ENCODE data around the gene COL28A1. TPM values are rescaled to one million over a fixed set of nuclear protein-coding genes. Genes with fewer than 3 reads are reported as not detected.

COL28A1 gene
- total and polyA plus RNA-seq, 2 experiments from 2014 or later, result 0.31 to 0.70 TPM

DNA sequence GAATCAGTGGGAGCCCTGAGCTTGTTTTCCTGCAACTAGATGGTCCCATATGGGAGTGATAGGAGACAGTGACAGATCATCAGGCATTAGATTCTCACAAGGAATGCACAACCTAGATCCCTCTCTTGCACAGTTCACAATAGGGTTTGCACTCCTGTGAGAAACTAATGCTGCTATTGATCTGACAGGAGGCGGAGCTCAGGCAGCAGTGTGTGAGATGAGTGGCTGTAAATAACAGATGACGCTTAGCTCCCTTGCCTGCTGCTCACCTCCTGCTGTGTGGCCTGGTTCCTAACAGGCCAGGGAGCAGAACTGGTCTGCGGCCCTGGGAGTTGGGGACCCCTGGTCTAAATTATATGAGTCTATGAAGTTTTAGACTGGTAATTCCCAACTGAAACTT lies 34.9 kb upstream of the COL28A1 start:
- no peak overlapping the region for H3K4me2 ChIP-seq
- peaks cover 3% of the 10 kb centered on the region; the same call in 1 of the 2 replicates for H3K9me2 ChIP-seq (ENCODE audit: insufficient read depth)
- no peak for DNase-seq (ENCODE audit: low spot score)
- no peak for ATAC-seq
- H3K4me3 Mint-ChIP-seq, result no peak overlapping the region
- H3K36me3 ChIP-seq (ENCODE audit: insufficient read depth), result peaks cover 5% of the 10 kb centered on the region; the same call in 1 of the 2 replicates
- H3K4me1 ChIP-seq (ENCODE audit: insufficient read depth), result peaks cover 22% of the 10 kb centered on the region
- H4K20me1 ChIP-seq (replicated peaks; ENCODE audit: insufficient read depth), result peaks cover 17% of the 10 kb centered on the region
- H3K27ac Mint-ChIP-seq, result no peak overlapping the region
- H2AFZ ChIP-seq, result no peak overlapping the region
- no peak overlapping the region for H3K27ac ChIP-seq (ENCODE audit: low read depth)
- peaks cover 18% of the 10 kb centered on the region; the same call in 2 of the 3 replicates for H3K4me1 Mint-ChIP-seq
- no peaks in the 10 kb centered on the region for H3K27me3 ChIP-seq (ENCODE audit: insufficient read depth)
- peaks cover 4% of the 10 kb centered on the region; the same call in 1 of the 2 replicates for H3F3A ChIP-seq (replicated peaks; ENCODE audit: low read depth)
- H3K9me3 Mint-ChIP-seq, result peaks cover 15% of the 10 kb centered on the region
- peaks cover 63% of the 10 kb centered on the region for H3K79me2 ChIP-seq (replicated peaks; ENCODE audit: insufficient read depth)
- H3K4me3 ChIP-seq, result no peak overlapping the region
- H3K27me3 Mint-ChIP-seq (ENCODE audit: insufficient read depth, low read depth, poor library complexity), result no peaks in the 10 kb centered on the region
- peaks cover 31% of the 10 kb centered on the region for H3K36me3 Mint-ChIP-seq (ENCODE audit: low read depth)
- TF ChIP-seq EZH2phosphoT487 (IDR thresholded peaks at IDR 0.05; ENCODE audit: unreplicated experiment), result no peak
- TF ChIP-seq ZNF462 (CRISPR knock-in tag; IDR thresholded peaks at IDR 0.05), result no peak
- TF ChIP-seq CREB1 (CRISPR knock-in tag; IDR thresholded peaks at IDR 0.05; ENCODE audit: low read depth), result no peak
- TF ChIP-seq ZNF114 (CRISPR knock-in tag; IDR thresholded peaks at IDR 0.05), result no peak
- no peak for TF ChIP-seq NANOG (IDR thresholded peaks at IDR 0.05; ENCODE audit: borderline replicate concordance)
- TF ChIP-seq, protein P1, sequence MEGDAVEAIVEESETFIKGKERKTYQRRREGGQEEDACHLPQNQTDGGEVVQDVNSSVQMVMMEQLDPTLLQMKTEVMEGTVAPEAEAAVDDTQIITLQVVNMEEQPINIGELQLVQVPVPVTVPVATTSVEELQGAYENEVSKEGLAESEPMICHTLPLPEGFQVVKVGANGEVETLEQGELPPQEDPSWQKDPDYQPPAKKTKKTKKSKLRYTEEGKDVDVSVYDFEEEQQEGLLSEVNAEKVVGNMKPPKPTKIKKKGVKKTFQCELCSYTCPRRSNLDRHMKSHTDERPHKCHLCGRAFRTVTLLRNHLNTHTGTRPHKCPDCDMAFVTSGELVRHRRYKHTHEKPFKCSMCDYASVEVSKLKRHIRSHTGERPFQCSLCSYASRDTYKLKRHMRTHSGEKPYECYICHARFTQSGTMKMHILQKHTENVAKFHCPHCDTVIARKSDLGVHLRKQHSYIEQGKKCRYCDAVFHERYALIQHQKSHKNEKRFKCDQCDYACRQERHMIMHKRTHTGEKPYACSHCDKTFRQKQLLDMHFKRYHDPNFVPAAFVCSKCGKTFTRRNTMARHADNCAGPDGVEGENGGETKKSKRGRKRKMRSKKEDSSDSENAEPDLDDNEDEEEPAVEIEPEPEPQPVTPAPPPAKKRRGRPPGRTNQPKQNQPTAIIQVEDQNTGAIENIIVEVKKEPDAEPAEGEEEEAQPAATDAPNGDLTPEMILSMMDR (conservative IDR thresholded peaks at IDR 0.05; ENCODE audit: low read depth in 2 of 2), result no peak
- no peak for TF ChIP-seq EZH2 (IDR thresholded peaks at IDR 0.05; ENCODE audit: low read depth, unreplicated experiment)
